HG03280 (cell line): ENCODE results near the gene STX4.
"Not testable (repeated sequence)": the region's sequence is repeated elsewhere in the genome, so short reads cannot be mapped to it uniquely, and the experiment has no call there.

Source experiments
- ATAC-seq: cut with Tn5 transposase; IDR thresholded peaks from one replicate; pipeline ENCODE4 v1.9.1; 2021; ENCODE audit warnings: mild to moderate bottlenecking, moderate library complexity; ENCODE audit not compliant: unreplicated experiment

Gene STX4

DNA sequence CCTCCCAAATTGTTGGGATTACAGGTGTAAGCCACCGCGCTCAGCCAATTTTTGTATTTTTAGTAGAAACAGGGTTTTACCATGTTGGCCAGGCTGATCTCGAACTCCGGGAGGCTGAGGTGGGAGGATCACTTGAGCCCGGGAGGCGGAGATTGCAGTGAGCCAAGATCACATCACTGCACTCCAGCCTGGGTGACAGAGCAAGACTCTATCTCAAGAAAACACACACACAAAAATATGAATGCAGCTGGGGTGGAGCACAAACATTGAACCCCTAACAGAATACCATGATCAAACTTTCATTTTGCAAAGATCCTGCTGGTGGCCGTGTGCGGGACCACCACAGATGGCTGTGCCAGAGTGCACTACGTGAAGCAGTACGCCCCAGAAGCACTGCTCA lies 15.6 kb upstream of the STX4 start:
- not testable (repeated sequence) for ATAC-seq

DNA sequence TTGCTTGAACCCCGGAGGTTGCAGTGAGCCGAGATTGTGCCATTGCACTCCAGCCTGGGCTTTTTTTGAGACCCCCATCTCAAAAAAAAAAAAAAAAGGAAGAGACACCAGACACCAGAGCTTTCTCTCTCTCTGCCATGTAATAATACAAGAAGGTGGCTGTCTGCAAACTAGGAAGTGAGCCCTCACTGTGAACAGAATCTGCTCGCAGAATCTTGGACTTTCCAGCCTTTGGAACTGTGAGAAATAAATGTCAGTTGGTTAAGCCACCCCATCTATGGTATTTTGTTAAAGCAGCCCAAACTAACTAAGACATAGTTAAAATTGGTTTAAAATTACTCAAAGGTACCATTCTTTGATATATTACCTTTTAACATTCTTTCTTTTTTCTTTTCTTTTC lies 12.8 kb upstream of the STX4 start:
- ATAC-seq: no peak

DNA sequence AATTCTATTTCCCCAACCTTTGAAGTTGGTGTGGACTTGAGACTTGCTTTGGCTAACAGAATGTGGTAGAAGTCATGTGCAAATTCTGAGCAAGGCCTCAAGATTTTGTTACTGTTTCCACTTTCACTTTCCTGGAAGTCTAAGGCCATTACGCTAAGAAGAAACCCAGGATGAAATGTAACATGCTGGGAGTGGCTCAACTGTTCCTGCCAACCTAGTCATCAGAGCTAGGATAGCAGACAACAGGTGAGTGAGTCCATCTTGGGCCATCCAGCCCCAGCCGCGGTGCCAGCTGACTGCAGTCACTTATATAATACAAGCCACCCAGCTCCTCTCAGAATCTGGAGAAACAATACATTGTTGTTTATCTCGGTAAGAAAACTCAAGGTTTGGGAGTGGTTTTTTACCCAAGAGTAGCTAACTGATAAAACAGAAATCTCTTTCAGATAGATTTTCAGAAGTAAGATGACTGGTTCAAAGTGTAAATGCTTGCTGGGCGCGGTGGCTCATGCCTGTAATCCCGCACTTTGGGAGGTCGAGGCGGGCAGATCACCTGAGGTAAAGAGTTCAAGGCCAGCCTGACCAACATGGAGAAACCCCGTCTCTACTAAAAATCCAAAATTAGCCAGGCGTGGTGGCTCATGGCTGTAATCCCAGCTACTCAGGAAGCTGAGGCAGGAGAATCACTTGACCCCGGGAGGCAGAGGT lies 10.7 kb upstream of the STX4 start:
- ATAC-seq: no peak

DNA sequence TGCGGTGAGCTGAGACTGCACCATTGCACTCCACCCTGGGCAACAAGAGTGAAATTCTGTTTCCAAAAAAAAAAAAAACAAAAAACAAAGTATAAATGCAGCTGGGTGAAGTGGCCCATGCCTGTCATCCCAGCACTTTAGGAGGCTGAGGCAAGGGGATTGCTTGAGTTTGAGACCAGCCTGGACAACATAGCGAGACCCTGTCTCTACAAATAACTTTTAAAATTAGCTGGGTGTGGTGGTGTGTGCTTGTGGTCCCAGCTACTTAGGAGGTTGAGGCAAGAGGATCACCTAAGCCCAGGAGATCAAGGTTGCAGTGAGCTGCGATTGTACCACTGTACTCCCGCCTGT lies 10.1 kb upstream of the STX4 start:
- ATAC-seq: no peak

DNA sequence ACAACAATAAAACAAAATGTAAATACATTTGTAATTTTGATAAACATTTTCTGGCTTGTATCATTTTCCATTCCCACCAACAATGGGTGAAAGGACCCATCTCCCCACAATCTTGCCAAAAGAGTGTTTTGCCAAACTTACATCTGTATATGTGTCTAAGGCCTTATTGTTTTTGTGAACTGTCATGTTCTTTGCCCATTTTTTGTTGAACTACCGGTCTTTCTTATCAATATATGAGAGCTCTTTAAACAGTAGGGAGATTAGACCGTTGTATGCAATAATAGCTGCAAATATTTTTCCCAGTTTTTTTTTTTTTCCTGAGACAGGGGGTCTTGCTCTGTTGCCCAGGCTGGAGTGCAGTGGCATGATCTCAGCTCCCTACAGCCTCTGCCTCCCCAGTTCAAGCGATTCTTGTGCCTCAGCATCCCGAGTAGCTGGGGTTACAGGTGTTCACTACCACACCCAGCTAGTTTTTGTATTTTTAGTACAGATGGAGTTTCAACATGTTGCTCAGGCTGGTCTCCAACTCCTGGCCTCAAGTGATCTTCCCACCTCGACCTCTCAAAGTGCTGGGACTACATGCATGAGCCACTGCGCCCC lies 9.6 kb upstream of the STX4 start:
- no peak for ATAC-seq

DNA sequence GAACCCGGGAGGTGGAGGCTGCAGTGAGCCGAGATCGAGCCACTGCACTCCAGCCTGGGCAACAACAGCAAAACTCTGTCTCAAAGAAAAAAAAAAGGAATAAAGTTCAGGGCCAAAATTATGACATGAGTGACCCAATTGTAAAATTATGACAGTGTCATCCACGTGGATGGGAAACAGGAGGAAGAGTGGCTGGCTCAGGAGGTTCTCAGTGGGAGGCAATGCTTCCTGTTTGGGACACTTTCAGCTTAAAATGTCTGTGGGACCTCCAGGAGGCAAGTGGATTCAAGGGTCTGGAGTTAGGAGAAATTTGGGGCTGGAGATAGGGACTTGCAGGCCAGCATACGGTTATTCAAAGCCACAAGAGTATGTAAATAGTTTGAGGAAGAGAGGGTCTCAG lies 8.0 kb upstream of the STX4 start:
- no peak for ATAC-seq

DNA sequence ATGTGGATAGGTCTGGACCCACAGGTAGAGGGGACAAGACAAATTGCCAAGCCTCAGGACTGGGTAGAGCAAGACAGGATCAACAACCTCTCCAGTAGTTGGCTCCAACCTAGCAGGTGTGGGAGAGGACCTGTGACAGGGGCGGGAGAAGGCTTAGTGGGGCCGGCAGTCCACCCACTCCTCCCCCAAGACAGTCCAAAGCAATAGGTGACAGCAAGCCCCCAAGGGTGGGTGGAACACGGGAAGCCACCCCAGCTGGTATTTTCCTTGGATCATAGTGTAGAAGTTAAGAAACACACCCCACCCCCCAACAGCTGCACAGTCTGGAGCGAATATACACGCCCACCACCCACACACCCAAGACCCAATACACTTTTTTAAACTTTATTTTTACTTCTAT lies 4.1 kb upstream of the STX4 start:
- ATAC-seq: no peak

DNA sequence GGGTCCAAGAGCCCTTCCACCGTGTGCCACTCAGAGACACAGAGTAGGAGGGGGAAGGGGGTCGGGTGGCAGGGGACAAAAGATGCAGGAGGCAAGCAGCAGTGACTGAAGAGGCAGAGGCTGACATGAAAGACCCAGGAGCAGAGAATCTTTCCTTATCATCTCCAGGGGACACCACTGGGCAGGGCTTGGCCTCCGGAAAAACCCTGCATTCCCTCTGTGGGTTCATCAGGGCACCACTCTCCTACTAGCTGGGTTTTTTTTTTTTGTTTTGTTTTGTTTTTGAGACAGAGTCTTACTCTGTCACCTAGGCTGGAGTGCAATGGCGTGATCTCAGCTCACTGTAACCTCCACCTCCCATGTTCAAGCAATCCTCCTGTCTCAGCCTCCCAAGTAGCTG lies 2.1 kb upstream of the STX4 start:
- no peak for ATAC-seq

DNA sequence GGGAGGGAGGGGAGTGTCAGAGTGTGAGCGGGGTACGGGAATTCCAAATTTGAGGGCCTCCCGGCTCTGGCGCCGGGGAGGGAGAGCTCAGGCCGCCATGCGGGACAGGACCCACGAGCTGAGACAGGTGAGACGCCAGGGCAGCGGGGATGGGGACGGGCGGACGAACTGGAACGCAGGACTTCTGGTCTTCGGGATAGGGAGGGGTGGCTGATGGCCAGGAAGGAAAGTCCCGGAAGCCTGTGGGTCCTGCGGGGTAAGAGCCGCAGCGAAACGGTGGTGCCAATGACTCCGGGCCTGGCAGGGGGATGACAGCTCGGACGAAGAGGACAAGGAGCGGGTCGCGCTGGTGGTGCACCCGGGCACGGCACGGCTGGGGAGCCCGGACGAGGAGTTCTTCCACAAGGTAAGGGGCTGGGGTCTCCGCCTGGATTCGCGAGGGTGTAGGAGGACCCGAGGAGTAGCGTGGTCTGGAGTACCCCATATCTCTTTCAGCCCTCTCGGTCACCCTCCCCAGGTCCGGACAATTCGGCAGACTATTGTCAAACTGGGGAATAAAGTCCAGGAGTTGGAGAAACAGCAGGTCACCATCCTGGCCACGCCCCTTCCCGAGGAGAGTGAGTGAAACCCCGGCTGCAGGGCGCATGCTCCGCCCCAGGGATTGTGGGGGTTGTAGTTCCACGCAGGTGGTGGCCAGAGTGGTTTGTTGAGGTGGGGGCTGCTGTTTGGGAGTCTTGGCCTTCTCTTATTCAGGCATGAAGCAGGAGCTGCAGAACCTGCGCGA lies 543 bp downstream of the STX4 start:
- ATAC-seq: peak; percentile 36

DNA sequence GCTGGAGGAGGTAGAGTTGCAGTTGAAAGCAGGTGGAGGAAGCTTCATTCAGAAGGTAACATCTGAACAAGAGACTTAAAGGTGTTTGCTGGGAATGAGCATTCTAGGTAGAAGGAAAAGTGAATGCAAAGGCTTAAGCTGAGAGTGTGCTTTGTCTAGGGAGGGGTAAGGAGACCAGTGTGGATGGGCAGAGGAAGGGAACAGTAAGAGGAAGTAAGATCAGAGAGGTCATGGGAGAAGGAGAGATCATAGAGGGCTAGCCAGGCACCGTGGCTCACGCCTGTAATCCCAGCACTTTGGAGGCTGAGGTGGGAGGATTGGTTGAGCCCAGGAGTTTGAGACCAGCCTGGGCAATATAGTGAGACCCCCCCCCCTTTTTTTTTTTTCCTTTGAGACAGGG lies 3.3 kb downstream of the STX4 start:
- no peak for ATAC-seq

DNA sequence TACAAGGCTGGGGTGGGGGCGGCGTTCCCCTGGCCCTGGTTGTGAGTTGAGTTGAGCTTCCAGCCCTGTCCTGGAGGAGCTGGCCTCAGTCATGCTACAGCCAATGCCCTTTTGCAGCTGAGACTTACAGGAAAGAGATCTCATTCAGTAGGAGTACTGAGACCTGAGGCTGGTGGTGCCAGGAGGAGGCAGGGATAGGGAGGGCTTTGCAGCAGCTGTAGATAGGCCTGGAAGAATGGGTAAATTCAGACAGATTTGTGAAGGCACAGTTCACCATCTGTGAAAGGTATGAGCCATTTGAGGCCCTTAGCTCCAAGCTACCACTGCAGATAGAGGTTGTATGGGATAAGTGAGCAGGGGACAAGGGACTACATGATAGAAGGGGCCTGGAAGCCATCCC lies 5.6 kb downstream of the STX4 start:
- no peak for ATAC-seq

DNA sequence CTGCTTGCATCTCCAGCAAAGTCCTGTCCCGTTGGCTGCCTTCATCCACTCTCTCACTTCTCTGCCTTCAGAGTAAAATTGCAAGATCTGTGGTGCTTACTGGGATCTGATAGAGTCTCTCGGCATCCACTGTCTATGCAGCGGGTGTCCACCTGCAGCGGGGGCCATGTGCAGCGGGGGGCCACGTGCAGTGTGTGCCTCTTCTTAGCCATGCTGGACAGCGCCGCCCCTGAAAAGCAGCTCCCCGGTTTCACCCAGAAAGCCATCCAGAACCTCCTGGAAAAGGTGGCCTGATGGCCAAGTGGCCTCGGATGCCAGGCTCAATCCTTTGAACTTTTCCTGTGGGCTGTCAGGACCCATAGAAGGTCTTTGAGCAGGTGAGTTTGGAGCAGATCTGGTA lies 9.5 kb downstream of the STX4 start:
- no peak for ATAC-seq

DNA sequence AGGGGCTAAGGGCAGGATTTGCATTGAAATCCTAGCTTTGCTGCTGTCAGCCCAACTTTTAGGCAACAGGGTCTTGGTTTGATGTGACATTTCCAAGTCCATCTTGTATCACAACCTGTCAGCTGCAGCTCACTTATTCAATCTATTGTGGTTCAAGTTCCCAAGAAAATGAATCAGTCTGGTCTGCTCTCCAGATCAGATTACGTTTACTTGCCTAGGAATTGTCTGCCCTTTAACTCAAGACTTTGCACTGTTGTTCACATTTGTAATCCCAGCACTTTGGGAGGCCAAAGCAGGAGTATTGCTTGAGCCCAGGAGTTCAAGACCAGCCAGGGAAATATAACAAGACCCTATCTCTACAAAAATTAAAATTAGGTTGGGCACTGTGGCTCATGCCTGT lies 10.0 kb downstream of the STX4 start:
- no peak for ATAC-seq

DNA sequence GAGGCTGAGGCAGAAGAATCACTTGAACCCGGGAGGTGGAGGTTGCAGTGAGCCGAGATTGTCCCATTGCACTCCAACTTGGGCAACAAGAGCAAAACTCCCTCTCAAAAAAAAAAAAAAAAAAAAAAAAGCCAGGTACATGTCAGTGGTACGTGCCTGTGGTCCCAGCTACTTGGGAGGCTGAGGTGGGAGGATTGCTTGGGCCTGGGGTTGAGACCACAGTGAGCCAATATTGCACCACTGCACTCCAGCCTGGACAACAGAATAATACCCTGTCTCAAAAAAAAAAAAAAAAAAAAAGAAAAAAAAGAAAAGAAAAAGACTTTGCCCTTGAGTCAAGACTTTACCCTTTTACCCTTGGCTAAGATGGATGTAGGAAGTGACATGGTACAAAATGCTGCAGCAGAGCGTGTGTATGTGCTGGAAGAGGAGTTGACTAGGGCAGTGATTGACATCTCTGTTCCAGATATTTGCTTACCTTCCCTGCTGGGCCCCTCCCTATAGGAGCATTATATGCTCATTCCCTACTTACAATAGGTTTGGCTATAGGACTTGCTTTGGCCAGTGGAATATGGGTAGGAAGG lies 10.6 kb downstream of the STX4 start:
- ATAC-seq: no peak

DNA sequence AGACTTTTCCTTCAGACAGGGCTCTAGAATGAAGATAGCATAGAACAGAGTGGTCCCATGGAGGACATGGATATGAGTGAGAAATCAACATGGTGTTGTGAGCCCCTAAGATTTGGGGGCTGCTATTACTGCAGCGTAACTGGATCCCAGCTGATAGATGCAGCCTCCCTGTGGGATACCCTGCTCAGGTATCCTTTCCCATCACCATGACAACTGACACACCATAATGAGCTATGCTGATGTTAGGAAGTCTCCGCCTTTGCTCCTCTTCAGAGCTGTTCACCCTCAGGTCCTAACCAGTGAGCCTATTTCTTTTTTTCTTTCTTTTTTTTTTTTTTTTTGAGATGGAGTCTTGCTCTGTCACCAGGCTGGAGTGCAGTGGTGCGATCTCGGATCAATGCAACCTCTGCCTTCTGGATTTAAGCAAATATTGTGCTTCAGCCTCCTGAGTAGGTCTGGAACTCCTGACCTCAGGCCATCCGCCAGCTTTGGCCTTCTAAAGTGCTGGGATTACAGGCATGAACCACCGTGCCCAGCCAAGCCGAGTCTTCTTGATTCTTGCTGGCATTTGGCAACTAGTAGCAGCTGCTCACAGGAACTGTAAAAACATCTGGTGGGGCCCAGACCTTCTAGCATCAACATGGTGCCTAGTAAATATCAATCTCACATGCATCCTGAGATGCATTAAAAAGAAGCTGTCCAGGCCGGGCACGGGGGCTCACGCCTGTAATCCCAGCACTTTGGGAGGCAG lies 17.1 kb downstream of the STX4 start:
- ATAC-seq: no peak

DNA sequence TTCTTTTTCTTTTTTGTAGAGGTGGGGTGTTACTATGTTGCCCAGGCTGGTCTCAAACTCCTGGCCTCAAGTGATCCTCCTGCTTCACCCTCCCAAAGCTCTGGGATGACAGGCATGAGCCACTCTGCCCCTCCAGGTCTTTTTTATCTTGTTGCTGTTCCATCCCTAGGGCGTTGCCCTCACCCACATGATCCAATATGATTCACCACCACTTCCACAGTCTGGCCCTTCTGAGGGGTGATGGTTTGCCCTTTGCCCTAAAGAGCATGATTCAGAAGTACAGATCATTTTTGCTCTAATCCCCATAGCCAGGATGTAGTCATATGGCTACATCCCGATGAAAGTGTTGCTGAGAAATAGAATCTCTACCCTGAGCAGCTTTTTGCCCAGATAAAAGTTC lies 18.8 kb downstream of the STX4 start:
- ATAC-seq: no peak

DNA sequence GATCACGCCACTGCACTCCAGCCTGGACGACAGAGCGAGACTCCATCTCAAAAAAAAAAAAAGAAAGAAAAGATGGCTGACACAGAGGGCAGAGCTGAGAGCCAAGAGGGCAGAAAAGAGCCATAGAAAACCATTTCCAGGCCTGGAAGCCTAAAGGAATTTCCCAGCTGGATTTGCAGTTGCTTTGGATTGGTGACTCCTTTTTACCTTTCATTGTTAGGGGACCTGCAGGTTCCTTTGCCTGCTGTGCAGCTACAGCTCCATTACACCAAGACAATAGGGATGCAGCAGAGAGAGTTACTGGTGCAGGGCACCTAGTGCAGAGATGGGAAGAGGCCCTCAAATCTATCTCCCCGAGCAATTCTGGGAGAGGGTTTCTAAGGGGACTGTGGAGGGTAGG lies 22.3 kb downstream of the STX4 start:
- no peak for ATAC-seq

DNA sequence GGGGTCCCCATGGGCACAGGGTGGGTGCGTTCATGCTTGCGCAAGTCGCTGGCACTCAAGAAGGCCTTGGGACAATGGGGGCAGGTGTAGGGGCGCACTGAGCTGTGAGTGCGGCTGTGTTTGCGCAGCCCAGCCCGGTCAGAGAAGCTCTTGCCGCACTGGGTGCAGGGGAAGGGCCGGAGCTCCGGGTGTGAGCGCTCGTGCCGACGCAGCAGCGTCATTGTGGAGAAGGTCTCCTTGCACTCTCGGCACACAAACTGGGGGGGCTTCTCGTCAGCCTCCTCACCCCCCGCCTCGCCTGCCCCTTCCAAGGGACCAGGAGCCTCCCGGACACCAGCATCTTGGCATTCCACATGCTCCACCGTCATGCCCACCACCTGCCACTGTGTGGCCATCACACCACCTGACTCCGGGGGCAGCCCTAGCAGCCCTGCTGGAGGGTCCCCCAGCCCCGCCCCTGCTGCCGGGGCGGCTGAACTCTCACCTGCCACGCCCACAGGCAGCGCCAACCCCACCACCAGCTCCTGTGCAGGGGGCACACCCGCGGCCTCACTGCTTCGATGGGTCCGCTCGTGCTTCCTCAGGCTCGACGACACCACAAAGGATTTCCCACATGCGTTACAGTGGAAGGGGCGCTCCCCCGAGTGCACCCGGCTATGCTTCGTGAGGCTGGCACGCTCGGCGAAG lies 27.9 kb downstream of the STX4 start:
- no peak for ATAC-seq

DNA sequence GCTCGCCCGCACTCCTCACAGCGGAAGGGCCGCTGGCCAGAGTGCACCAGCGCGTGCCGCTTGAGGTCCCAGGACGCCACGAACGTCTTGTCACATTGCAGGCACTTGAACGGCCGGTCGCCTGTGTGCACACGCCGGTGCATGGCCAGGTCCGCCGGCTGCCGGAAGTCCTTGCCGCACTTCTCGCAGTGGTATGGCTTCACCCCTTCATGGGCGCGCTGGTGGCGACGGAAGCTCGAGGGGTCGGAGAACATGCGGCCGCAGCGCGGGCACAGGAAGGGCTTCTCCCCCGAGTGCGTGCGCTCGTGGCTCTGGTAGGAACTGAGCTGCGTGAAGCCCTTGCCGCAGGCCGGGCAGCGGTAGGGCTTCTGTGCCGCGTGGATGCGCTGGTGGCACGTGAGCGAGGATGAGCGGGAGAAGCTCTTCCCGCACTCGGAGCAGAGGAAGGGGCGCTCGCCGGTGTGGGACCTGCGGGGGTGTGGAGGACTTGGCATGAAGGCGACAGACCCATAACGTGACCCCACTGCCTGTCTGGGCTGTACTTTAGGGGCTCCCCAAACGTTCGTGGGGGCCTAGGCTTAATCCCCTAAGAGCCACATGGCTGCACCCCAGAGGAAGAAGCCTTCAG lies 28.6 kb downstream of the STX4 start:
- no peak for ATAC-seq

DNA sequence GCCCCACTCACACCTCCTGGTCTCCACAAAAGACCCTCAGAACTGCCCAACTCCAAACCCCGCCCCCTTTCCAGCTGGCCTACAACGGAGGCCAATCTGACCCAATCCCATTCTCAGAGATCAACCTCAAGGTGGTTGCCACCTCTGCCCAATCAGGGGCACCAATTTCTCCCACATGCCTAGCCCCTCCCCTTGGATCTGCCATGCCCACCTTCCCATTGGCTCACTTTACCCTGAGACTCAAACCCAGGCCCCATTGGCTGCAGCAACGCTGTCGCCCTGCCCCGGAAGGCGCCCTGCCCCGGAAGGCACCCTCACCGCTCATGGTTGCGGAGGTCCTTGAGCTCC lies 30.1 kb downstream of the STX4 start:
- ATAC-seq: no peak
